Pancreas (tissue), 10 donors: Measurements from ENCODE around the gene XPC. TPM values are rescaled to one million over a fixed set of nuclear protein-coding genes. Genes with fewer than 3 reads are reported as not detected.
A peak's percentile ranks its signal among the peaks of the same experiment; 100 is the strongest.
"Not testable (repeated sequence)": the region's sequence is repeated elsewhere in the genome, so short reads cannot be mapped to it uniquely, and the experiment has no call there.

Experiments used
- ATAC-seq, 4 donors: fragments of 200-7000 bp; cut with Tn5 transposase; one replicate each; pipeline versions ENCODE4 v1.8.0 to v1.9.1; 2020; ENCODE audit warnings: mild to moderate bottlenecking in 4 of 4, moderate library complexity in 4 of 4
- DNase-seq, 6 donors: peaks; one replicate each; pipeline ENCODE4 v3.0.0-alpha.2; 2020
- FAIRE-seq: peaks from 2 replicates; lab custom pipeline; 2012; peaks lifted over from hg19 to GRCh38; lab: Jason Lieb, UNC
- H3K27ac ChIP-seq, 4 donors: fragments of 200-600 bp; sonication (generic); 1 replicate in 3 of 4; 2 replicates in 1 of 4; pipeline versions ENCODE4 v1.5.0 to v1.8.0; 2020
- H3K27me3 ChIP-seq, 4 donors: fragments of 200-600 bp; one replicate each; pipeline ENCODE4 v1.8.0; 2021
- H3K36me3 ChIP-seq, 3 donors: fragments of 200-600 bp; sonication (generic) in 1 of 3; one replicate each; pipeline versions ENCODE4 v1.5.0 to v1.8.0; 2020 to 2021
- H3K4me1 ChIP-seq, 3 donors: fragments of 200-600 bp; one replicate each; pipeline ENCODE4 v1.8.0; 2021
- H3K4me3 ChIP-seq, 4 donors: fragments of 200-600 bp; sonication (generic) in 2 of 4; one replicate each; pipeline versions ENCODE4 v1.5.0 to v1.8.0; 2020 to 2021
- H3K9me3 ChIP-seq, 4 donors: fragments of 200-600 bp; one replicate each; pipeline ENCODE4 v1.8.0; 2021
- CTCF ChIP-seq, 4 donors: fragments of 200-600 bp; sonication (generic) in 3 of 4; IDR thresholded peaks; one replicate each; pipeline versions ENCODE4 v1.5.0 to v1.8.0; 2021; ENCODE audit warnings: antibody characterized with exemption in 4 of 4
- WGBS, 2 donors: extraction: QIAGEN DNeasy Blood & Tissue Kit; methylation state at CpG; one replicate each; pipeline ENCODE4 v1.1.7; 2013; 5-methylcytosine and 5-hydroxymethylcytosine counted together
- intact Hi-C, 3 donors: fragments of 100-400 bp; cut with DNase I; formaldehyde crosslinking; loops; one replicate each; pipeline versions ENCODE4 v1.11.1 to v1.14.2; 2022
- polyA plus RNA-seq, 2 donors: library from polyadenylated mRNA; stranded (reverse); fragments of 200-250 nt; gene quantifications; one replicate each; pipeline ENCODE4 v1.2.3, GENCODE V29; 2013
- total RNA-seq, 6 donors: library from RNA; stranded (reverse); fragmentation: NEBNext Ultra II Directional in 4 of 6; extraction: Animal tissue kit (Norgen Biotek cat#: 25700) in 4 of 6; gene quantifications; one replicate each; pipeline versions ENCODE4 v1.2.1 to v1.2.4, GENCODE V29; 2021 to 2023
- donor health status: healthy with polysubstance abuse.
- donor health status: DM: no; HTN: no; CAD: no; lungs with moderate emphysema.
- donor health status: DM: no; HTN: no; CAD: no.
- donor health status: control.
- donor health status: control.
- donor health status: Bipolar disorder and iron deficiency.
- donor health status: DM: yes; HTN: yes; CAD: no.
- donor health status: DM: no; HTN: no; CAD: no.
- donor health status: DM: no; HTN: no; CAD: no.
- donor health status: DM: yes; HTN: yes; CAD: no.

Gene XPC
- total RNA-seq = 10 to 100 TPM; 14.2 to 29.9 (median 19.5) TPM
- 10 to 100 TPM; 17.2 to 26.7 TPM for polyA plus RNA-seq

- peak; percentile 98 to 100 (median 99) for ATAC-seq
- DNase-seq = peak; percentile 95 to 99 (median 98)
- intact Hi-C loops = no loop called here
- Histone ChIP-seq H3K27ac (peak within 1 kb of the TSS; percentile 92 to 94 (median 93)), H3K36me3 (peaks cover 0 to 17% (median 0%) of the 10 kb centered on the region in 3 donors), H3K4me3 (peak within 1 kb of the TSS; percentile 84 to 94 (median 88)), H3K27me3 (no peaks in the 10 kb centered on the region), H3K9me3 (no peaks in the 10 kb centered on the region), H3K4me1 (peaks cover 8 to 29% (median 16%) of the 10 kb centered on the region in 3 donors)
- 0% methylated on average over 69 to 78 of the region's 78 CpGs for WGBS, 2 donors
- TF ChIP-seq CTCF (IDR thresholded peaks at IDR 0.05) = no peak
- peak; percentile 97 for FAIRE-seq
These were observed at the start of gene XPC, which contains the start of gene LSM3 for GRCh38 chr3:14178247-14179113. Gene XPC, minus strand, starts transcription at chr3:14178601. Its CDS starts 33 bp downstream, at chr3:14178568. Gene LSM3, plus strand, starts transcription at chr3:14178817. Its CDS starts 44 bp downstream, at chr3:14178861.

GRCh38 chr3:14227856-14228255 lies 49.5 kb upstream of the XPC start:
- TF ChIP-seq CTCF (IDR thresholded peaks at IDR 0.05) = no peak
- Histone ChIP-seq H3K9me3 (no peaks in the 10 kb centered on the region), H3K36me3 (no peaks in the 10 kb centered on the region), H3K27ac (no peak overlapping the region), H3K27me3 (no peaks in the 10 kb centered on the region), H3K4me1 (no peaks in the 10 kb centered on the region), H3K4me3 (no peak overlapping the region)
- 0 to 79% methylated on average over 1 of the region's 1 CpG for WGBS, 2 donors
- ATAC-seq = no peak
- intact Hi-C loops = no loop called here
- no peak for FAIRE-seq
- no peak for DNase-seq

GRCh38 chr3:14226351-14226750 lies 48.0 kb upstream of the XPC start:
- H3K36me3 ChIP-seq, intact Hi-C loops, H3K4me3 ChIP-seq, H3K9me3 ChIP-seq, DNase-seq, FAIRE-seq, H3K4me1 ChIP-seq, H3K27ac ChIP-seq, ATAC-seq, H3K27me3 ChIP-seq: not testable (repeated sequence)
- WGBS, 2 donors = 39 to 49% methylated on average over 3 of the region's 3 CpGs

GRCh38 chr3:14225421-14225820 lies 47.0 kb upstream of the XPC start:
- Histone ChIP-seq H3K36me3 (no peaks in the 10 kb centered on the region), H3K4me3 (no peak overlapping the region), H3K4me1 (no peaks in the 10 kb centered on the region), H3K9me3 (no peaks in the 10 kb centered on the region), H3K27me3 (no peaks in the 10 kb centered on the region), H3K27ac (no peak overlapping the region)
- WGBS, 2 donors = 73 to 75% methylated on average over 9 of the region's 9 CpGs
- DNase-seq (no peak), FAIRE-seq (no peak), ATAC-seq (no peak)
- intact Hi-C loops = no loop called here
- TF ChIP-seq CTCF (IDR thresholded peaks at IDR 0.05) = no peak

- FAIRE-seq = no peak
These were observed 46.5 kb upstream of the XPC start for GRCh38 chr3:14224895-14225294.

More at GRCh38 chr3:14224895-14225294, 46.5 kb upstream of the XPC start:
- Histone ChIP-seq H3K4me1 (no peaks in the 10 kb centered on the region), H3K4me3 (no peak overlapping the region), H3K27ac (no peak overlapping the region), H3K9me3 (no peaks in the 10 kb centered on the region), H3K27me3 (no peaks in the 10 kb centered on the region), H3K36me3 (no peaks in the 10 kb centered on the region)
- intact Hi-C loops = no loop called here
- TF ChIP-seq CTCF (IDR thresholded peaks at IDR 0.05) = no peak
- DNase-seq = no peak
- no peak for ATAC-seq
- WGBS, 2 donors = 51 to 57% methylated on average over 6 of the region's 6 CpGs
